ENCODE results near the gene FHL2. TPM values are rescaled to one million over a fixed set of nuclear protein-coding genes. Genes with fewer than 3 reads are reported as not detected.

FHL2 gene
- total RNA-seq, 1 experiment from 2014 or later, result 109 TPM

GRCh38 chr2:105422801-105423200 lies 23.9 kb upstream of the FHL2 start:
- Histone ChIP-seq H3K79me2 (ENCODE audit: low read depth) (no peaks in the 10 kb centered on the region), H3K4me2 (no peak overlapping the region), H3K4me3 (no peak overlapping the region), H3K9me2 (ENCODE audit: insufficient read depth) (no peaks in the 10 kb centered on the region), H3K4me1 (replicated peaks; ENCODE audit: insufficient read depth) (peaks cover 23% of the 10 kb centered on the region), H2AFZ (no peak overlapping the region), H3F3A (ENCODE audit: insufficient read depth, low read depth) (peaks cover 2% of the 10 kb centered on the region; the same call in 1 of the 2 replicates), H3K36me3 (ENCODE audit: low read depth) (no peaks in the 10 kb centered on the region), H3K27me3 (ENCODE audit: insufficient read depth, low read depth) (no peaks in the 10 kb centered on the region), H3K9me3 (ENCODE audit: insufficient read depth, low read depth) (0 out of 2 replicates have a peak, but pooled peaks cover 4% of the 10 kb centered on the region), H3K27ac (no peak overlapping the region), H4K20me1 (ENCODE audit: insufficient read depth) (no peaks in the 10 kb centered on the region)
- ChIA-PET CTCF (interaction anchor here (0.6 kb wide), 1 partner anchor 85 kb away, joined by 18 read pairs; no protein-coding TSS in a partner anchor), POLR2A (ENCODE audit: unreplicated experiment) (interaction anchor here (0.7 kb wide), 1 partner anchor 39 kb away, joined by 3 read pairs; no protein-coding TSS in a partner anchor)
- DNase-seq, result no peak
- TF ChIP-seq EZH2 (IDR thresholded peaks at IDR 0.05; ENCODE audit: low read depth), result no peak
- TF ChIP-seq CTCF (conservative IDR thresholded peaks at IDR 0.05), result no peak
- no TSS peak for BruUV-seq (replicated peaks)
- intact Hi-C loops (cut with micrococcal nuclease; ENCODE audit: unreplicated experiment), result no loop called here

GRCh38 chr2:105421053-105421452 lies 22.2 kb upstream of the FHL2 start:
- ChIA-PET POLR2A (ENCODE audit: unreplicated experiment) (no interaction called here), CTCF (no interaction called here)
- Histone ChIP-seq H3K9me3 (ENCODE audit: insufficient read depth, low read depth) (0 out of 2 replicates have a peak, but pooled peaks cover 4% of the 10 kb centered on the region), H3K4me2 (no peak overlapping the region), H3K79me2 (ENCODE audit: low read depth) (no peaks in the 10 kb centered on the region), H2AFZ (no peak overlapping the region), H3K9me2 (ENCODE audit: insufficient read depth) (no peaks in the 10 kb centered on the region), H4K20me1 (ENCODE audit: insufficient read depth) (no peaks in the 10 kb centered on the region), H3F3A (ENCODE audit: insufficient read depth, low read depth) (peaks cover 3% of the 10 kb centered on the region; the same call in 1 of the 2 replicates), H3K27me3 (ENCODE audit: insufficient read depth, low read depth) (no peaks in the 10 kb centered on the region), H3K4me1 (replicated peaks; ENCODE audit: insufficient read depth) (peaks cover 9% of the 10 kb centered on the region), H3K27ac (no peak overlapping the region), H3K36me3 (ENCODE audit: low read depth) (no peaks in the 10 kb centered on the region), H3K4me3 (no peak overlapping the region)
- no peak for DNase-seq
- TF ChIP-seq CTCF (conservative IDR thresholded peaks at IDR 0.05), result no peak
- TF ChIP-seq EZH2 (IDR thresholded peaks at IDR 0.05; ENCODE audit: low read depth), result no peak
- no TSS peak for BruUV-seq (replicated peaks)
- intact Hi-C loops (cut with micrococcal nuclease; ENCODE audit: unreplicated experiment), result no loop called here

- Histone ChIP-seq H3K4me1 (replicated peaks; ENCODE audit: insufficient read depth) (peaks cover 8% of the 10 kb centered on the region), H3K36me3 (ENCODE audit: low read depth) (no peaks in the 10 kb centered on the region), H3K4me3 (no peak overlapping the region), H3K9me2 (ENCODE audit: insufficient read depth) (no peaks in the 10 kb centered on the region), H3K4me2 (no peak overlapping the region), H3K9me3 (ENCODE audit: insufficient read depth, low read depth) (0 out of 2 replicates have a peak, but pooled peaks cover 4% of the 10 kb centered on the region), H3F3A (ENCODE audit: insufficient read depth, low read depth) (peaks cover 3% of the 10 kb centered on the region; the same call in 1 of the 2 replicates), H2AFZ (no peak overlapping the region), H3K79me2 (ENCODE audit: low read depth) (no peaks in the 10 kb centered on the region), H4K20me1 (ENCODE audit: insufficient read depth) (no peaks in the 10 kb centered on the region), H3K27ac (no peak overlapping the region), H3K27me3 (ENCODE audit: insufficient read depth, low read depth) (no peaks in the 10 kb centered on the region)
- ChIA-PET CTCF (no interaction called here), POLR2A (ENCODE audit: unreplicated experiment) (interaction anchor here (0.5 kb wide), 1 partner anchor 324 kb away, joined by 15 read pairs; no protein-coding TSS in a partner anchor)
- intact Hi-C loops (cut with micrococcal nuclease; ENCODE audit: unreplicated experiment), result no loop called here
- TF ChIP-seq CTCF (conservative IDR thresholded peaks at IDR 0.05), result no peak
- no peak for TF ChIP-seq EZH2 (IDR thresholded peaks at IDR 0.05; ENCODE audit: low read depth)
- no peak for DNase-seq
- BruUV-seq (replicated peaks), result no TSS peak
These were observed 19.7 kb upstream of the FHL2 start for GRCh38 chr2:105418522-105418921.
